ENCODE results near the gene SRSF9. TPM values are rescaled to one million over a fixed set of nuclear protein-coding genes. Genes with fewer than 3 reads are reported as not detected.

The SRSF9 gene
- total RNA-seq, 2 donors from 2014 or later: 291 to 324 TPM

GRCh38 chr12:120422892-120423456 lies 46.6 kb downstream of the SRSF9 start:
- Mint-ChIP-seq H3K4me1 (peaks cover 22% of the 10 kb centered on the region), H3K27ac (no peak overlapping the region), H3K9me3 (no peaks in the 10 kb centered on the region), H3K36me3 (ENCODE audit: low read depth) (no peaks in the 10 kb centered on the region), H3K4me3 (no peak overlapping the region), H3K27me3 (ENCODE audit: insufficient read depth) (no peaks in the 10 kb centered on the region)
- Histone ChIP-seq H3K9ac (ENCODE audit: extremely low read depth, low read length, poor library complexity, severe bottlenecking) (no peak overlapping the region), H3K4me1 (ENCODE audit: control insufficient read depth, insufficient read depth, low read length) (peaks cover 7% of the 10 kb centered on the region), H3K27me3 (ENCODE audit: control insufficient read depth, insufficient read depth, low read length, poor library complexity, severe bottlenecking) (no peaks in the 10 kb centered on the region), H3K36me3 (ENCODE audit: control insufficient read depth, insufficient read depth, low read length) (no peaks in the 10 kb centered on the region), H3K9me3 (ENCODE audit: control insufficient read depth, low read length) (no peaks in the 10 kb centered on the region), H3K4me3 (ENCODE audit: low read length) (no peak overlapping the region), H3K27ac (ENCODE audit: low read depth, low read length) (no peak overlapping the region)
- no peak for TF ChIP-seq CTCF (conservative IDR thresholded peaks at IDR 0.05)
- WGBS, 2 experiments (ENCODE audit: insufficient coverage in 1 of 2, insufficient read length in 1 of 2): 92 to 98% methylated on average over 3 to 7 of the region's 7 CpGs
- no peak for DNase-seq

- H3K27me3 Mint-ChIP-seq (ENCODE audit: insufficient read depth): no peaks in the 10 kb centered on the region
- H3K9ac ChIP-seq (ENCODE audit: extremely low read depth, low read length, poor library complexity, severe bottlenecking): no peak overlapping the region
- no peaks in the 10 kb centered on the region for H3K36me3 ChIP-seq (ENCODE audit: control insufficient read depth, insufficient read depth, low read length)
- 94 to 97% methylated on average over 4 of the region's 4 CpGs for WGBS, 2 experiments (ENCODE audit: insufficient coverage in 1 of 2, insufficient read length in 1 of 2)
- no peaks in the 10 kb centered on the region for H3K36me3 Mint-ChIP-seq (ENCODE audit: low read depth)
- no peaks in the 10 kb centered on the region for H3K27me3 ChIP-seq (ENCODE audit: control insufficient read depth, insufficient read depth, low read length, poor library complexity, severe bottlenecking)
- no peaks in the 10 kb centered on the region for H3K9me3 ChIP-seq (ENCODE audit: control insufficient read depth, low read length)
- no peak overlapping the region for H3K27ac Mint-ChIP-seq
- no peak for DNase-seq
- no peak overlapping the region for H3K27ac ChIP-seq (ENCODE audit: low read depth, low read length)
- no peak for TF ChIP-seq CTCF (conservative IDR thresholded peaks at IDR 0.05)
- no peak overlapping the region for H3K4me3 Mint-ChIP-seq
- H3K4me1 ChIP-seq (ENCODE audit: control insufficient read depth, insufficient read depth, low read length): peaks cover 7% of the 10 kb centered on the region
- H3K4me1 Mint-ChIP-seq: peaks cover 22% of the 10 kb centered on the region
- H3K9me3 Mint-ChIP-seq: no peaks in the 10 kb centered on the region
- H3K4me3 ChIP-seq (ENCODE audit: low read length): no peak overlapping the region
These were observed 47.8 kb downstream of the SRSF9 start for GRCh38 chr12:120421701-120422100.

GRCh38 chr12:120417917-120418580 lies 51.5 kb downstream of the SRSF9 start:
- Mint-ChIP-seq H3K4me1 (peaks cover 15% of the 10 kb centered on the region), H3K36me3 (ENCODE audit: low read depth) (no peaks in the 10 kb centered on the region), H3K27me3 (ENCODE audit: insufficient read depth) (no peaks in the 10 kb centered on the region), H3K4me3 (no peak overlapping the region), H3K9me3 (no peaks in the 10 kb centered on the region), H3K27ac (no peak overlapping the region)
- H3K27ac ChIP-seq (ENCODE audit: low read depth, low read length): no peak overlapping the region
- DNase-seq: no peak
- H3K4me1 ChIP-seq (ENCODE audit: control insufficient read depth, insufficient read depth, low read length): no peaks in the 10 kb centered on the region
- TF ChIP-seq CTCF (conservative IDR thresholded peaks at IDR 0.05): no peak
- 96 to 100% methylated on average over 3 to 4 of the region's 4 CpGs for WGBS, 2 experiments (ENCODE audit: insufficient coverage in 1 of 2, insufficient read length in 1 of 2)
- H3K36me3 ChIP-seq (ENCODE audit: control insufficient read depth, insufficient read depth, low read length): no peaks in the 10 kb centered on the region
- H3K4me3 ChIP-seq (ENCODE audit: low read length): no peak overlapping the region
- H3K9me3 ChIP-seq (ENCODE audit: control insufficient read depth, low read length): no peaks in the 10 kb centered on the region
- H3K27me3 ChIP-seq (ENCODE audit: control insufficient read depth, insufficient read depth, low read length, poor library complexity, severe bottlenecking): no peaks in the 10 kb centered on the region
- no peak overlapping the region for H3K9ac ChIP-seq (ENCODE audit: extremely low read depth, low read length, poor library complexity, severe bottlenecking)
